ENCODE results near the gene C7orf25. TPM values are rescaled to one million over a fixed set of nuclear protein-coding genes. Genes with fewer than 3 reads are reported as not detected.
"Not testable (repeated sequence)": the region's sequence is repeated elsewhere in the genome, so short reads cannot be mapped to it uniquely, and the experiment has no call there.

Gene C7orf25
- total RNA-seq, 4 donors from 2014 or later = 3.5 to 7.1 (median 5.8) TPM

GRCh38 chr7:42893346-42894240, 18.3 kb downstream of the C7orf25 start:
- Histone ChIP-seq H3K4me3 (no peak overlapping the region), H3K27me3 (no peaks in the 10 kb centered on the region), H3K9me3 (peaks cover 2% of the 10 kb centered on the region), H3K27ac (no peak overlapping the region), H3K4me1 (peaks cover 6% of the 10 kb centered on the region), H3K36me3 (no peaks in the 10 kb centered on the region)
- TF ChIP-seq POLR2AphosphoS5 (IDR thresholded peaks at IDR 0.05) (no peak), EP300 (IDR thresholded peaks at IDR 0.05) (no peak), CTCF (IDR thresholded peaks at IDR 0.05) (no peak), POLR2A (IDR thresholded peaks at IDR 0.05) (no peak)
- no peak for DNase-seq (ENCODE audit: low spot score in 2 of 2)
- WGBS = 81% methylated on average over 9 of the region's 9 CpGs

GRCh38 chr7:42886893-42887505, 24.9 kb downstream of the C7orf25 start:
- no peak overlapping the region for H3K4me3 ChIP-seq
- H3K9me3 ChIP-seq = no peaks in the 10 kb centered on the region
- no peak for DNase-seq (ENCODE audit: low spot score in 2 of 2)
- H3K36me3 ChIP-seq = no peaks in the 10 kb centered on the region
- no peak overlapping the region for H3K27ac ChIP-seq
- H3K27me3 ChIP-seq = no peaks in the 10 kb centered on the region
- H3K4me1 ChIP-seq = peaks cover 16% of the 10 kb centered on the region
- TF ChIP-seq CTCF (IDR thresholded peaks at IDR 0.05) = no peak
- no peak for TF ChIP-seq POLR2AphosphoS5 (IDR thresholded peaks at IDR 0.05)
- no peak for TF ChIP-seq POLR2A (IDR thresholded peaks at IDR 0.05)
- TF ChIP-seq EP300 (IDR thresholded peaks at IDR 0.05) = no peak

GRCh38 chr7:42886129-42886528, 25.7 kb downstream of the C7orf25 start:
- Histone ChIP-seq H3K36me3 (no peaks in the 10 kb centered on the region), H3K4me1 (peaks cover 16% of the 10 kb centered on the region), H3K27ac (no peak overlapping the region), H3K4me3 (no peak overlapping the region), H3K9me3 (no peaks in the 10 kb centered on the region), H3K27me3 (no peaks in the 10 kb centered on the region)
- 77% methylated on average over 2 of the region's 2 CpGs for WGBS
- DNase-seq (ENCODE audit: low spot score in 2 of 2) = no peak
- no peak for TF ChIP-seq EP300 (IDR thresholded peaks at IDR 0.05)
- no peak for TF ChIP-seq POLR2AphosphoS5 (IDR thresholded peaks at IDR 0.05)
- TF ChIP-seq CTCF (IDR thresholded peaks at IDR 0.05) = no peak
- no peak for TF ChIP-seq POLR2A (IDR thresholded peaks at IDR 0.05)

GRCh38 chr7:42885183-42885582, 26.7 kb downstream of the C7orf25 start:
- not testable (repeated sequence) for DNase-seq (ENCODE audit: low spot score in 2 of 2)

GRCh38 chr7:42883950-42884349, 27.9 kb downstream of the C7orf25 start:
- Histone ChIP-seq H3K4me3 (no peak overlapping the region), H3K4me1 (peaks cover 14% of the 10 kb centered on the region), H3K9me3 (no peaks in the 10 kb centered on the region), H3K27me3 (no peaks in the 10 kb centered on the region), H3K36me3 (no peaks in the 10 kb centered on the region), H3K27ac (no peak overlapping the region)
- no peak for TF ChIP-seq CTCF (IDR thresholded peaks at IDR 0.05)
- no peak for TF ChIP-seq POLR2AphosphoS5 (IDR thresholded peaks at IDR 0.05)
- TF ChIP-seq POLR2A (IDR thresholded peaks at IDR 0.05) = no peak
- TF ChIP-seq EP300 (IDR thresholded peaks at IDR 0.05) = no peak
- WGBS = 87% methylated on average over 6 of the region's 6 CpGs
- DNase-seq (ENCODE audit: low spot score in 2 of 2) = no peak

More at GRCh38 chr7:42885183-42885582, 26.7 kb downstream of the C7orf25 start:
- H3K4me1 ChIP-seq = peaks cover 16% of the 10 kb centered on the region
- H3K27me3 ChIP-seq, H3K36me3 ChIP-seq, H3K9me3 ChIP-seq, H3K27ac ChIP-seq, H3K4me3 ChIP-seq: not testable (repeated sequence)
- WGBS = 93% methylated on average over 8 of the region's 8 CpGs
